Stimulated activated CD4-positive, alpha-beta T cell treated with anti-CD3 and anti-CD28 coated beads, Interleukin-15, amount 100 ng/mL, for 1 hour (primary cell): ENCODE data around the gene TBC1D2B.

Experiments
- DNase-seq, 2 donors: peaks; one replicate each; pipeline ENCODE4 v3.0.0-alpha.2; 2020; ENCODE audit warnings: low read depth in 1 of 2, low spot score in 1 of 2

TBC1D2B gene

GRCh38 chr15:78072080-78072892 lies 5.2 kb downstream of the TBC1D2B start:
- no peak for DNase-seq

GRCh38 chr15:78071383-78071782 lies 6.1 kb downstream of the TBC1D2B start:
- DNase-seq = no peak

- DNase-seq = no peak
These were observed 7.3 kb downstream of the TBC1D2B start for GRCh38 chr15:78070049-78070700.

- no peak for DNase-seq
These were observed 8.0 kb downstream of the TBC1D2B start for GRCh38 chr15:78069462-78070029.

GRCh38 chr15:78069052-78069414 lies 8.5 kb downstream of the TBC1D2B start:
- no peak for DNase-seq

GRCh38 chr15:78067328-78068228 lies 9.9 kb downstream of the TBC1D2B start:
- no peak for DNase-seq

GRCh38 chr15:78065973-78066946 lies 11.3 kb downstream of the TBC1D2B start:
- DNase-seq = no peak

GRCh38 chr15:78065284-78065872 lies 12.1 kb downstream of the TBC1D2B start:
- DNase-seq = no peak

GRCh38 chr15:78064544-78064943 lies 13.0 kb downstream of the TBC1D2B start:
- DNase-seq = no peak

GRCh38 chr15:78063970-78064385 lies 13.5 kb downstream of the TBC1D2B start:
- DNase-seq = no peak

GRCh38 chr15:78063217-78063616 lies 14.3 kb downstream of the TBC1D2B start:
- no peak for DNase-seq

- DNase-seq = no peak
These were observed 15.5 kb downstream of the TBC1D2B start for GRCh38 chr15:78061963-78062427.

- no peak for DNase-seq
These were observed 17.3 kb downstream of the TBC1D2B start for GRCh38 chr15:78060232-78060631.

GRCh38 chr15:78059110-78059839 lies 18.2 kb downstream of the TBC1D2B start:
- DNase-seq = no peak

GRCh38 chr15:78058401-78058935 lies 19.0 kb downstream of the TBC1D2B start:
- no peak for DNase-seq

- DNase-seq = no peak
These were observed 19.7 kb downstream of the TBC1D2B start for GRCh38 chr15:78057803-78058202.

- DNase-seq = no peak
These were observed 20.7 kb downstream of the TBC1D2B start for GRCh38 chr15:78056714-78057269.
